IMR-90 (cell line): ENCODE results near the gene RANGRF. TPM values are rescaled to one million over a fixed set of nuclear protein-coding genes. Genes with fewer than 3 reads are reported as not detected.

Source experiments
- ATAC-seq: fragments of 200-7000 bp; cut with Tn5 transposase; 2 replicates; pipeline ENCODE4 v1.9.1; 2020; ENCODE audit warnings: low read depth, mild to moderate bottlenecking, moderate library complexity
- BruUV-seq: library from RNA; stranded (reverse); fragments of 400-500 nt; replicated peaks from 2 replicates; lab custom pipeline; 2021; lab: Mats Ljungman, UMichigan
- CTCF ChIA-PET: fragments of 300-600 bp; formaldehyde crosslinking; extraction: SDS; loops from one replicate; lab custom pipeline; 2021; ENCODE audit warnings: antibody characterized with exemption; lab: Yijun Ruan, JAX
- POLR2A ChIA-PET: fragments of 300-600 bp; sonication (Branson Sonifier 250); formaldehyde crosslinking; loops from one replicate; lab custom pipeline; 2022; ENCODE audit warnings: antibody characterized with exemption; ENCODE audit not compliant: unreplicated experiment; lab: Charles Lee
- DNase-seq: peaks from one replicate; pipeline ENCODE4 v3.0.0; 2013
- H2AFZ ChIP-seq: replicated peaks from 2 replicates; pipeline ENCODE3; 2013; ENCODE audit warnings: low read length, mild to moderate bottlenecking; ENCODE audit not compliant: poor library complexity
- H2AK5ac ChIP-seq: 2 replicates; pipeline ENCODE4 v1.6.1; 2013; ENCODE audit warnings: low read depth, low read length, inconsistent platforms
- H2AK9ac ChIP-seq: replicated peaks from 2 replicates; pipeline ENCODE3; 2013; ENCODE audit warnings: mild to moderate bottlenecking, low read depth, low read length, moderate library complexity; ENCODE audit not compliant: poor library complexity
- H2BK120ac ChIP-seq: 2 replicates; pipeline ENCODE4 v1.6.1; 2013; ENCODE audit warnings: low read depth, low read length, inconsistent platforms
- H2BK15ac ChIP-seq: 3 replicates; pipeline ENCODE4 v1.6.1; 2013; ENCODE audit warnings: low read depth, low read length, inconsistent platforms
- H2BK20ac ChIP-seq: 2 replicates; pipeline ENCODE4 v1.6.1; 2013; ENCODE audit warnings: low read depth, mild to moderate bottlenecking, inconsistent platforms, low read length, moderate library complexity
- H2BK5ac ChIP-seq: 2 replicates; pipeline ENCODE4 v1.6.1; 2013; ENCODE audit warnings: mild to moderate bottlenecking, low read depth, low read length, inconsistent platforms; ENCODE audit not compliant: poor library complexity, severe bottlenecking
- H3K14ac ChIP-seq: replicated peaks from 2 replicates; pipeline ENCODE4 v1.6.1; 2013; ENCODE audit warnings: low read depth, low read length, inconsistent platforms
- H3K18ac ChIP-seq: 2 replicates; pipeline ENCODE4 v1.6.1; 2013; ENCODE audit warnings: low read depth, low read length, control low read depth
- H3K23ac ChIP-seq: 2 replicates; pipeline ENCODE4 v1.6.1; 2013; ENCODE audit warnings: low read depth, low read length, inconsistent platforms
- H3K27ac ChIP-seq: 2 replicates; pipeline ENCODE4 v1.5.1; 2013; ENCODE audit warnings: mild to moderate bottlenecking, control low read depth, low read length; ENCODE audit not compliant: insufficient read depth
- H3K27me3 ChIP-seq: 2 replicates; pipeline ENCODE4 v1.6.1; 2013; ENCODE audit warnings: low read length; ENCODE audit not compliant: control insufficient read depth, insufficient read depth
- H3K36me3 ChIP-seq: 2 replicates; pipeline ENCODE4 v1.6.1; 2013; ENCODE audit warnings: low read length, mixed read lengths; ENCODE audit not compliant: control insufficient read depth, insufficient read depth
- H3K4ac ChIP-seq: 2 replicates; pipeline ENCODE4 v1.6.1; 2013; ENCODE audit warnings: low read depth, low read length, inconsistent platforms
- H3K4me1 ChIP-seq: 2 replicates; pipeline ENCODE4 v1.6.1; 2013; ENCODE audit warnings: low read length, mixed read lengths; ENCODE audit not compliant: control insufficient read depth, insufficient read depth
- H3K4me2 ChIP-seq: 2 replicates; pipeline ENCODE4 v1.6.1; 2013; ENCODE audit warnings: low read depth, mild to moderate bottlenecking, control low read depth, low read length, moderate library complexity
- H3K4me3 ChIP-seq: 2 replicates; pipeline ENCODE4 v1.5.1; 2013; ENCODE audit warnings: low read depth, mild to moderate bottlenecking, control low read depth, low read length, moderate library complexity; ENCODE audit not compliant: insufficient read depth
- H3K56ac ChIP-seq: 2 replicates; pipeline ENCODE4 v1.6.1; 2013; ENCODE audit warnings: low read length, inconsistent platforms; ENCODE audit not compliant: insufficient read depth; ENCODE audit errors: extremely low read depth
- H3K79me1 ChIP-seq, 2 experiments: 2 replicates each; pipeline ENCODE4 v1.6.1; 2013; ENCODE audit warnings: low read length in 2 of 2, inconsistent platforms in 1 of 2, low read depth in 1 of 2
- H3K9ac ChIP-seq: 2 replicates; pipeline ENCODE4 v1.6.1; 2013; ENCODE audit warnings: low read depth, low read length, control low read depth
- H3K9me1 ChIP-seq: 2 replicates; pipeline ENCODE4 v1.6.1; 2013; ENCODE audit warnings: low read length, inconsistent platforms; ENCODE audit not compliant: insufficient read depth
- H3K9me3 ChIP-seq: 2 replicates; pipeline ENCODE4 v1.6.1; 2013; ENCODE audit warnings: low read length; ENCODE audit not compliant: control insufficient read depth, insufficient read depth
- H4K20me1 ChIP-seq: 2 replicates; pipeline ENCODE4 v1.6.1; 2013; ENCODE audit warnings: low read length, inconsistent platforms; ENCODE audit not compliant: insufficient read depth
- H4K5ac ChIP-seq: 2 replicates; pipeline ENCODE4 v1.6.1; 2013; ENCODE audit warnings: mild to moderate bottlenecking, low read depth, low read length, control low read depth
- H4K8ac ChIP-seq, 2 experiments: 2 replicates each; pipeline ENCODE4 v1.6.1; 2013; ENCODE audit warnings: low read depth in 2 of 2, low read length in 2 of 2, control low read depth in 1 of 2, inconsistent platforms in 1 of 2
- H4K91ac ChIP-seq: 2 replicates; pipeline ENCODE4 v1.6.1; 2013; ENCODE audit warnings: low read depth, low read length, inconsistent platforms; ENCODE audit not compliant: insufficient read depth
- CEBPB ChIP-seq: IDR thresholded peaks from 2 replicates; pipeline ENCODE4 v1.6.1; 2012; ENCODE audit warnings: low read depth, low read length, improper control_type of control experiment
- CHD1 ChIP-seq: IDR thresholded peaks from 2 replicates; pipeline ENCODE4 v1.6.1; 2012; ENCODE audit warnings: low read depth, low read length, improper control_type of control experiment
- CTCF ChIP-seq: conservative IDR thresholded peaks from 2 replicates; pipeline ENCODE4 v1.5.1; 2012; ENCODE audit warnings: mild to moderate bottlenecking, low read depth, low read length, improper control_type of control experiment
- ELK1 ChIP-seq: fragments of 150-350 bp; IDR thresholded peaks from 2 replicates; pipeline ENCODE4 v1.6.1; 2016; ENCODE audit warnings: low read depth, mild to moderate bottlenecking, low read length, moderate library complexity, borderline replicate concordance
- FOS ChIP-seq: fragments of 150-350 bp; IDR thresholded peaks from 2 replicates; pipeline ENCODE4 v1.6.1; 2016; ENCODE audit warnings: low read depth, low read length
- MAFK ChIP-seq: IDR thresholded peaks from 2 replicates; pipeline ENCODE4 v1.6.1; 2012; ENCODE audit warnings: low read depth, low read length, improper control_type of control experiment
- MAZ ChIP-seq: IDR thresholded peaks from 2 replicates; pipeline ENCODE4 v1.6.1; 2012; ENCODE audit warnings: low read depth, mild to moderate bottlenecking, low read length, improper control_type of control experiment, moderate library complexity, borderline replicate concordance
- MXI1 ChIP-seq: IDR thresholded peaks from 2 replicates; pipeline ENCODE4 v1.6.1; 2012; ENCODE audit warnings: low read depth, mild to moderate bottlenecking, low read length, moderate library complexity, borderline replicate concordance
- NFE2L2 ChIP-seq: fragments of 150-350 bp; IDR thresholded peaks from 2 replicates; pipeline ENCODE4 v1.6.1; 2016; ENCODE audit warnings: low read depth, mild to moderate bottlenecking, low read length
- POLR2A ChIP-seq: IDR thresholded peaks from 2 replicates; pipeline ENCODE4 v1.6.1; 2012; ENCODE audit warnings: mild to moderate bottlenecking, low read depth, low read length
- RAD21 ChIP-seq: IDR thresholded peaks from 2 replicates; pipeline ENCODE4 v1.6.1; 2012; ENCODE audit warnings: low read length, improper control_type of control experiment
- RCOR1 ChIP-seq: IDR thresholded peaks from 2 replicates; pipeline ENCODE4 v1.6.1; 2012; ENCODE audit warnings: mild to moderate bottlenecking, low read length, improper control_type of control experiment; ENCODE audit not compliant: insufficient replicate concordance
- RFX5 ChIP-seq: IDR thresholded peaks from 2 replicates; pipeline ENCODE4 v1.8.0; 2012; ENCODE audit warnings: low read depth, mild to moderate bottlenecking, low read length, moderate library complexity
- WGBS, 2 experiments: methylation state at CpG; one replicate each; pipeline versions ENCODE4 v1.1.5 to v1.1.7; 2013; ENCODE audit warnings: missing lambda C conversion rate in 2 of 2; ENCODE audit not compliant: insufficient read length in 1 of 2; ENCODE audit errors: extremely low coverage in 2 of 2; 5-methylcytosine and 5-hydroxymethylcytosine counted together
- dilution Hi-C: fragments of 300-500 bp; cut with HindIII; formaldehyde crosslinking; loops from one replicate; pipeline ENCODE4 v1.14.3; 2018; ENCODE audit warnings: low sequenced_read_pairs; ENCODE audit not compliant: unreplicated experiment
- in situ Hi-C: fragments of 300-500 bp; cut with MboI; formaldehyde crosslinking; loops from 3 replicates; pipeline ENCODE4 v1.14.3; 2019; ENCODE audit warnings: low sequenced_read_pairs, inconsistent platforms, mixed read lengths
- intact Hi-C: fragments of 100-400 bp; cut with micrococcal nuclease; formaldehyde crosslinking; loops from 2 replicates; pipeline ENCODE4 v1.10.0; 2022
- polyA plus RNA-seq, 3 experiments: library from polyadenylated mRNA; depleted of rRNA; stranded (reverse); fragments of >200 nt; gene quantifications; 2 replicates each; pipeline ENCODE4 v1.2.3, GENCODE V29; 2012; ENCODE audit warnings: low replicate concordance in 1 of 3
- total RNA-seq: library from RNA; depleted of rRNA; stranded (reverse); fragments of >200 nt; gene quantifications from 2 replicates; pipeline ENCODE4 v1.2.3, GENCODE V29; 2012

Gene RANGRF
- total and polyA plus RNA-seq, 2 of the 4 experiments (the other 2 are of a cell fraction) = 19.5 to 36.6 TPM

DNA sequence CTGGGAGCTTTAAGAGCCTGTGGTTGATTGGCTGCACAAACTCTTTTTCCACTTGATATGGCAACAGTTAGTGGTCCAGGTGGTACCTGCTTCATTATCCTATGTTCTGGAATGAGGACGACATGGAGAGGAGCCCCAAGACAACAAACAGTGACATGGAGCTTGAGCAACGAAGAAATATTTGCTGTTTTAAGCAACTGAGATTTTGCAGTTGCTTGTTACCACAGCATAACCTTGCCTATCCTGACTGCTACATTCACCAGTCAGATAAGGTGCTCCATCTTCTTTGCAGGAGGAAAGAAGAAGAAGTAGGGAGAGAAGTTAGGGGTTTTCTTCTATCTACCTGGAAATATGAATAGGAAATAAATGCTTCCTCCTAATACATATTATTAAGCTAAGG, 43.7 kb downstream of the RANGRF start:
- no peak overlapping the region for H2AK5ac ChIP-seq
- DNase-seq = no peak
- no peak overlapping the region for H2BK20ac ChIP-seq
- dilution Hi-C loops (no loop called here), in situ Hi-C loops (no loop called here), intact Hi-C loops (no loop called here)
- H4K20me1 ChIP-seq = no peaks in the 10 kb centered on the region
- H2AK9ac ChIP-seq = no peak overlapping the region
- no peak overlapping the region for H3K4me2 ChIP-seq
- TF ChIP-seq FOS (no peak), ELK1 (no peak), MXI1 (no peak), CHD1 (no peak), NFE2L2 (no peak), RCOR1 (no peak), POLR2A (no peak), MAFK (no peak), CTCF (no peak), RAD21 (no peak), RFX5 (no peak), CEBPB (no peak), MAZ (no peak)
- H3K56ac ChIP-seq = no peak overlapping the region
- whole genome bisulfite sequencing, 2 experiments = 50% methylated on average over 1 of the region's 2 CpGs; no CpG with 5 or more reads in 1 of the 2 experiments
- H4K8ac ChIP-seq = no peak overlapping the region
- POLR2A ChIA-PET = interaction anchor here (0.5 kb wide), 1 partner anchor 891 kb away, joined by 7 read pairs; no protein-coding TSS in a partner anchor
- H4K5ac ChIP-seq = no peak overlapping the region
- H3K9ac ChIP-seq = no peak overlapping the region
- no TSS peak for BruUV-seq
- no peak overlapping the region for H2BK15ac ChIP-seq
- H3K4ac ChIP-seq = no peak overlapping the region
- H3K4me1 ChIP-seq = no peaks in the 10 kb centered on the region; the same call in 1 of the 2 replicates
- H3K9me3 ChIP-seq = no peaks in the 10 kb centered on the region
- H3K9me1 ChIP-seq = no peaks in the 10 kb centered on the region
- no peak for ATAC-seq
- no peak overlapping the region for H3K23ac ChIP-seq
- H3K14ac ChIP-seq = no peak overlapping the region
- H3K27me3 ChIP-seq = peaks cover 11% of the 10 kb centered on the region; the same call in 1 of the 2 replicates
- no peak overlapping the region for H4K91ac ChIP-seq
- H3K18ac ChIP-seq = no peak overlapping the region
- H2BK120ac ChIP-seq = no peak overlapping the region
- H3K79me1 ChIP-seq = no peaks in the 10 kb centered on the region
- H2BK5ac ChIP-seq = no peak overlapping the region
- CTCF ChIA-PET = no interaction called here
- H3K36me3 ChIP-seq = no peaks in the 10 kb centered on the region
- H2AFZ ChIP-seq = no peak overlapping the region
- no peak overlapping the region for H3K4me3 ChIP-seq
- H3K27ac ChIP-seq = no peak overlapping the region
